H7 (cell line): Measurements from ENCODE around the gene SPTBN1. TPM values are rescaled to one million over a fixed set of nuclear protein-coding genes. Genes with fewer than 3 reads are reported as not detected.
A peak's percentile ranks its signal among the peaks of the same experiment; 100 is the strongest.

Experiments
- DNase-seq: peaks from one replicate; pipeline ENCODE4 v3.0.0; 2012
- H3K27me3 ChIP-seq: 2 replicates; pipeline ENCODE4 v1.6.0; 2011; ENCODE audit warnings: mild to moderate bottlenecking, low read length; ENCODE audit not compliant: control insufficient read depth, insufficient read depth
- H3K36me3 ChIP-seq: replicated peaks from 2 replicates; pipeline ENCODE4 v1.5.1; 2011; ENCODE audit warnings: low read length; ENCODE audit not compliant: control insufficient read depth, insufficient read depth
- H3K4me3 ChIP-seq: 2 replicates; pipeline ENCODE4 v1.5.1; 2011; ENCODE audit warnings: low read depth, mild to moderate bottlenecking, control low read depth, low read length, moderate library complexity; ENCODE audit not compliant: insufficient read depth
- total RNA-seq: library from RNA; depleted of rRNA; stranded (reverse); fragments of >200 nt; shearing (Covaris generic); gene quantifications from 2 replicates; pipeline ENCODE4 v1.2.3, GENCODE V29; 2014

SPTBN1 gene
- total RNA-seq, 1 experiment from 2014 or later = 100 TPM

DNA sequence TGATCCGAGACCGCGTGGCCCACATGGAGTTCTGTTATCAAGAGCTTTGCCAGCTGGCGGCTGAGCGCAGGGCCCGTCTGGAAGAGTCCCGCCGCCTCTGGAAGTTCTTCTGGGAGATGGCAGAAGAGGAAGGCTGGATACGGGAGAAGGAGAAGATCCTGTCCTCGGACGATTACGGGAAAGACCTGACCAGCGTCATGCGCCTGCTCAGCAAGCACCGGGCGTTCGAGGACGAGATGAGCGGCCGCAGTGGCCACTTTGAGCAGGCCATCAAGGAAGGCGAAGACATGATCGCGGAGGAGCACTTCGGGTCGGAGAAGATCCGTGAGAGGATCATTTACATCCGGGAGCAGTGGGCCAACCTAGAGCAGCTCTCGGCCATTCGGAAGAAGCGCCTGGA is 172.8 kb downstream of the SPTBN1 start:
- peaks cover 68% of the 10 kb centered on the region for H3K36me3 ChIP-seq
- H3K4me3 ChIP-seq = no peak overlapping the region
- no peaks in the 10 kb centered on the region for H3K27me3 ChIP-seq
- DNase-seq = no peak

DNA sequence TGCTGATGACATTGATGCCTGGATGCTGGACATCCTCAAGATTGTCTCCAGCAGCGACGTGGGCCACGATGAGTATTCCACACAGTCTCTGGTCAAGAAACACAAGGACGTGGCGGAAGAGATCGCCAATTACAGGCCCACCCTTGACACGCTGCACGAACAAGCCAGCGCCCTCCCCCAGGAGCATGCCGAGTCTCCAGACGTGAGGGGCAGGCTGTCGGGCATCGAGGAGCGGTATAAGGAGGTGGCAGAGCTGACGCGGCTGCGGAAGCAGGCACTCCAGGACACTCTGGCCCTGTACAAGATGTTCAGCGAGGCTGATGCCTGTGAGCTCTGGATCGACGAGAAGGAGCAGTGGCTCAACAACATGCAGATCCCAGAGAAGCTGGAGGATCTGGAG is 173.3 kb downstream of the SPTBN1 start:
- H3K36me3 ChIP-seq = peaks cover 69% of the 10 kb centered on the region
- no peak for DNase-seq
- H3K27me3 ChIP-seq = no peaks in the 10 kb centered on the region
- no peak overlapping the region for H3K4me3 ChIP-seq

DNA sequence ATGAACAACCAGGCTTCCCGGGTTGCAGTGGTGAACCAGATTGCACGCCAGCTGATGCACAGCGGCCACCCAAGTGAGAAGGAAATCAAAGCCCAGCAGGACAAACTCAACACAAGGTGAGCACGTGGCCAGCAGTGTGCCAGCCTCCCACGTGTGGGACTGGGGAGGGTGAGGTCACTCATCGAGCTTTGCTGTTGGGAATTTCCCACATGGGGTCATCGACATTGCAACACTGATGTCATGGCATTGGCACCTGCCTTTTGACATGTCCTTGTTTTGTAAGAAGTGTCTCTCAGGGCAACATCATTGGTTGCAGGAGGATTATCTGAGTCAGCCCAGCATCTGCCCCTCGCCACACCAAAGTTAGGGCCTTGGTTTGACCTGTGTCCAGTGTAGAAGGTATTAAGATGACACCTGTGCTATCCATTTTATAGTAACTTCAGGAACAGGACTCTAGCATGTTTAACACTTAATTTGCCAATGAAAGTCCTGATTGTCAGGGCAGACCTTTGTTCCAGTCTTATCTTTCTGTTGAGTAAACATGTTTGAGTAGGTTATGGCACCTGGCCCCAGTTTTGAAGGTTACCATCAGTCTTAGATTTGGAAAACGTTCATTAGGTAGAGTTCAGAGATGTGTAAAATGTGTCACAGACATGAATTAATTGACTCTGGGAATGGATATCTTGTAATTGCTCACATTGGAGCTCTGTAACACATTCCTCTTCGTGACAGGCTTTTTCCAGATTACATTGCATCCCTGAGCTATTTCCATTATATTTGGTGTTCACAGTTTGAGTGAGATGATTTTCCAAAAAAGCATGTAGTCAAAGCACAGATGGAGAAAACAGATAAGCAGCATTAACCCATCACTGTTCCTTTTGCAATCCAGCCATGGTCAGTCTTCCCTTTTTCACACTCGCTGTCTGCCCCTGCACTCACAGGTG is 174.1 kb downstream of the SPTBN1 start:
- DNase-seq = no peak
- Histone ChIP-seq H3K4me3 (no peak overlapping the region), H3K36me3 (peaks cover 64% of the 10 kb centered on the region), H3K27me3 (no peaks in the 10 kb centered on the region)

GRCh38 chr2:54630858-54631497 is 174.9 kb downstream of the SPTBN1 start:
- Histone ChIP-seq H3K36me3 (peaks cover 60% of the 10 kb centered on the region), H3K27me3 (no peaks in the 10 kb centered on the region), H3K4me3 (no peak overlapping the region)
- no peak for DNase-seq

DNA sequence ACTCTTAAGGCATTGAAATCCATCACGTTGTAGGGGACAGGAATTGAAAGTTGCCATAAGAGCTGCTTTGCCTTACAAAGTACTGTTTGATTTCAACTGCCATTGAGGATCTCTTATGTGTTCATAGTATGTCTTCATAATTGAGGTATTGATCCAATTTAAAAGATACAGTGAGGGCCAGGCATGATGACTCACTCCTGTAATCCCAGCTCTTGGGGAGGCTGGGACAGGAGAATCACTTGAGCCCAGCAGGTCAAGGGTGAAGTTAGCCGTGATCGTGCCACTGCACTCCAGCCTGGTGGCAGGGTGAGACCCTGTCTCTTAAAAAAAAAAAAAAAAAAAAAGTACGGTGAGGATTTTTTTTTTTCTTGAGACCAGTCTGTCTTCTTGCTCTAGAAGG is 175.6 kb downstream of the SPTBN1 start:
- DNase-seq = no peak
- peaks cover 53% of the 10 kb centered on the region for H3K36me3 ChIP-seq
- no peak overlapping the region for H3K4me3 ChIP-seq
- H3K27me3 ChIP-seq = no peaks in the 10 kb centered on the region

DNA sequence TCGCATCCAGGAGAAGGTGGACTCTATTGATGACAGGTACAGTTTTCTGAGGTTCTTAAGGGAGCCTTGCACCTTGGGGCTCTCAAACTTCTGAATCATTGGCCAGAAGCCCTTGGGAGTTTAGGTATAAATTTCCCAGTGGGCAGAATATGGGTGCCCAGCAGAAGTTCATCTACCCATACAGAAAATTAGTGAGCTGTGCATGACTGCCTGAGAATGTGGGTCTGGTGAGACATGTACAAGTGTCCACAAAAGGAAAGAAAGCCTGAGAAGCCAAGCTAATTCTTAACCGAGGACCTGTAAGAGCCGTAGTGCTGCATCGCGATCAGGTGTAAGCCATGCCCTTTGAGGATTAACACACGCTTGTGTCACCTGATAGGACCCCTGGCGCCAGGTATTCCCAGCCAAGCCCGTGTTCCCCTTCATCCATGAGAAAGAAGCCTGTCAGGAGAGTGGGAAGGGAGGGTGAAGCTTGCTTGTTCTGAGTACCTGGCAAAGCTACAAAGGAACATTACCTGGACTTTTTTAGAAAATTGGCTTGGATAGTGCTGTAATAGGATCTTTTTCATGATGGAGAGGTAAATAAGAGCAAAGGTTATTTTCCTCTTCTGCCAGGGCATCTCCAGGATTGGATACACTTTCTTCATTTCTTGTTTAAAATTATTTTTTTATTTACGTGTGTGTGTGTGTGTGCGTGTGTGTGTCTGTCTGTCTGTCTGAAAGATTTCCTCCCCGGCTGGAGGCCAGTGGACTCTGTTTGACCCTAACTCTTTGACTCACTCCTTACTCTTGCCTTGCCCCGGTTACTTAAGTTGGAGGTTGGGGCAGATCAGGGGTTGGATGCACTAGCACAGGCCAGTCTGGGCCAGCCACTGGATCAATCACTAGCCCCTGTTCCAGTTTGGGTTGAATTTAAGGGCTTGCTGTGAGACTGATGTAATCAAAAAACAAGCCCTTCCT is 176.9 kb downstream of the SPTBN1 start:
- no peak for DNase-seq
- Histone ChIP-seq H3K36me3 (peaks cover 51% of the 10 kb centered on the region), H3K4me3 (no peak overlapping the region)

GRCh38 chr2:54634021-54634420 is 177.9 kb downstream of the SPTBN1 start:
- no peaks in the 10 kb centered on the region for H3K27me3 ChIP-seq
- DNase-seq = no peak

More for the DNA sequence above, 176.9 kb downstream of the SPTBN1 start:
- H3K27me3 ChIP-seq = no peaks in the 10 kb centered on the region

GRCh38 chr2:54634564-54635511 is 178.7 kb downstream of the SPTBN1 start:
- DNase-seq = peak; percentile 70
- Histone ChIP-seq H3K36me3 (peaks cover 45% of the 10 kb centered on the region), H3K4me3 (no peak overlapping the region), H3K27me3 (no peaks in the 10 kb centered on the region)

More at GRCh38 chr2:54634021-54634420, 177.9 kb downstream of the SPTBN1 start:
- Histone ChIP-seq H3K4me3 (no peak overlapping the region), H3K36me3 (peaks cover 49% of the 10 kb centered on the region)

- H3K36me3 ChIP-seq = peaks cover 38% of the 10 kb centered on the region
- no peak for DNase-seq
- no peaks in the 10 kb centered on the region for H3K27me3 ChIP-seq
- H3K4me3 ChIP-seq = no peak overlapping the region
These were observed 179.5 kb downstream of the SPTBN1 start for GRCh38 chr2:54635554-54636152.

GRCh38 chr2:54636415-54637139 is 180.4 kb downstream of the SPTBN1 start:
- Histone ChIP-seq H3K36me3 (peaks cover 30% of the 10 kb centered on the region), H3K27me3 (no peaks in the 10 kb centered on the region), H3K4me3 (no peak overlapping the region)
- no peak for DNase-seq

DNA sequence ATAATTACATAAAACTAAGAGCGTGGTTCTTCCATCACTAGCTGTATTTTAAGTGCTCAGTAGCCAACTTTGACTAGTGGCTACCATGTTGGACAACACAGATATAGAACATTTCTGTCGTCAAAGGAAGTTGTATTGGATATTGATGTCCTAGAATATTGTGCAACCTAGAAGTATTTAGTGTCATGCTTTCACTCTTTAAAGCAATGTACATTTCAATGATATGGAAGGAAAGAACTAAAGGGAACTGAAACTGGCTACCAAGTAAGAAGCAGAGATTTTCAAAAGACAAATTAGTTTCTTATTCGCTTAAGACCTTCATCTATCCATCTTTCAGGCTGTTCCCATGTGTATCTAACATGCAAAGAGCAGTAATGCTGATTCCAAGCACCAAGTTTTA is 182.0 kb downstream of the SPTBN1 start:
- Histone ChIP-seq H3K27me3 (no peaks in the 10 kb centered on the region), H3K36me3 (peaks cover 23% of the 10 kb centered on the region), H3K4me3 (no peak overlapping the region)
- no peak for DNase-seq

DNA sequence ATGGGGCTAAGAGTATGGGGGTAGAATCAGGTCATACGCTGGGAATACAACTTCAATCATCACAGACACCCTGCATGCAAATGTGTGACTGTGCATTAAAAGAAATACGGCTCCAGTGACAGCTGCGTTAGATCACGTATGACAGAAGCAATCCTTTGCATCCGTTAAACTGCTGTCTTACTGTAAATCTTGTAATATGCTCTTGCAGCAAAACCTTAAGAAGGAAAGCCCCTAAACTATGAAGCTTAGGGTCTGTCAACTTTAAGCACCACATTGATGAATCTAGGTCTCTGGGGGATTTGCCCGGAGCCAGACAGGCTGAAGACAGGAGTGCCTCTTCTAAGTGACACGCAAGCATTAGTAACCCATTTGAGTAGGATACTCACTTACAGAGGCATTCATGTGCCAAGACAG is 182.7 kb downstream of the SPTBN1 start:
- DNase-seq = no peak

GRCh38 chr2:54639609-54640008 is 183.5 kb downstream of the SPTBN1 start:
- H3K36me3 ChIP-seq = peaks cover 27% of the 10 kb centered on the region

More for the DNA sequence above, 182.7 kb downstream of the SPTBN1 start:
- H3K36me3 ChIP-seq = peaks cover 20% of the 10 kb centered on the region
- H3K4me3 ChIP-seq = no peak overlapping the region
- H3K27me3 ChIP-seq = no peaks in the 10 kb centered on the region

More at GRCh38 chr2:54639609-54640008, 183.5 kb downstream of the SPTBN1 start:
- DNase-seq = no peak
- Histone ChIP-seq H3K4me3 (no peak overlapping the region), H3K27me3 (no peaks in the 10 kb centered on the region)
